CD4-positive, alpha-beta T cell treated with Interferon gamma for 1 hour (primary cell): ENCODE measurements around the gene PRMT9.

Experiments used
- DNase-seq: peaks from one replicate; pipeline ENCODE4 v3.0.0-alpha.2; 2020

The PRMT9 gene

GRCh38 chr4:147617841-147618691 lies 65.9 kb downstream of the PRMT9 start:
- DNase-seq = no peak

GRCh38 chr4:147617173-147617840 lies 66.7 kb downstream of the PRMT9 start, which contains the start of gene TMEM184C:
Gene TMEM184C (plus strand): TSS chr4:147617397. CDS start chr4:147617957, 560 bp downstream.
- DNase-seq = peak; percentile 96

- DNase-seq = no peak
Observed at GRCh38 chr4:147616849-147617172, 67.2 kb downstream of the PRMT9 start.

- no peak for DNase-seq
Observed at GRCh38 chr4:147610686-147611085, 73.3 kb downstream of the PRMT9 start.

- DNase-seq = no peak
Observed at GRCh38 chr4:147607471-147607870, 76.5 kb downstream of the PRMT9 start.

- DNase-seq = no peak
Observed at GRCh38 chr4:147605499-147605898, 78.5 kb downstream of the PRMT9 start.

GRCh38 chr4:147599769-147600168 lies 84.2 kb downstream of the PRMT9 start:
- DNase-seq = no peak

GRCh38 chr4:147599206-147599605 lies 84.8 kb downstream of the PRMT9 start:
- DNase-seq = no peak

GRCh38 chr4:147597561-147597960 lies 86.4 kb downstream of the PRMT9 start:
- no peak for DNase-seq

- DNase-seq = no peak
Observed at GRCh38 chr4:147596981-147597380, 87.0 kb downstream of the PRMT9 start.

GRCh38 chr4:147596377-147596776 lies 87.6 kb downstream of the PRMT9 start:
- no peak for DNase-seq

- no peak for DNase-seq
Observed at GRCh38 chr4:147594578-147594977, 89.4 kb downstream of the PRMT9 start.

- DNase-seq = no peak
Observed at GRCh38 chr4:147594107-147594506, 89.9 kb downstream of the PRMT9 start.

GRCh38 chr4:147591106-147591505 lies 92.9 kb downstream of the PRMT9 start:
- no peak for DNase-seq

- DNase-seq = no peak
Observed at GRCh38 chr4:147590249-147590920, 93.6 kb downstream of the PRMT9 start.

- no peak for DNase-seq
Observed at GRCh38 chr4:147589586-147589985, 94.4 kb downstream of the PRMT9 start.
